WTC11 (cell line): ENCODE results near the gene ZFYVE19. TPM values are rescaled to one million over a fixed set of nuclear protein-coding genes. Genes with fewer than 3 reads are reported as not detected.

ENCODE experiments used
- ATAC-seq: fragments of 200-7000 bp; cut with Tn5 transposase; 2 replicates; pipeline ENCODE4 v1.10.0; 2021; ENCODE audit warnings: mild to moderate bottlenecking, moderate library complexity
- CTCF ChIA-PET: fragments of 300-600 bp; sonication (Branson Sonifier 250); formaldehyde crosslinking; loops from one replicate; lab custom pipeline; 2021; ENCODE audit warnings: antibody characterized with exemption; lab: Charles Lee
- POLR2A ChIA-PET: fragments of 350-600 bp; sonication (Branson Sonifier 250); formaldehyde crosslinking; loops from one replicate; lab custom pipeline; 2021; ENCODE audit warnings: antibody characterized with exemption; lab: Charles Lee
- DNase-seq: peaks from one replicate; pipeline ENCODE4 v3.0.0; 2021; ENCODE audit warnings: low spot score
- H3K27ac Mint-ChIP-seq: 2 replicates; pipeline ENCODE4 v1.8.0; 2021; ENCODE audit warnings: mixed read lengths
- H3K27me3 Mint-ChIP-seq: 2 replicates; pipeline ENCODE4 v1.8.0; 2021; ENCODE audit warnings: low read depth, mild to moderate bottlenecking, moderate library complexity, mixed read lengths
- H3K36me3 Mint-ChIP-seq: 2 replicates; pipeline ENCODE4 v1.8.0; 2021; ENCODE audit warnings: mixed read lengths
- H3K4me1 Mint-ChIP-seq: 2 replicates; pipeline ENCODE4 v1.8.0; 2022; ENCODE audit warnings: mixed read lengths
- H3K4me3 Mint-ChIP-seq: 2 replicates; pipeline ENCODE4 v1.8.0; 2021; ENCODE audit warnings: mild to moderate bottlenecking, moderate library complexity, mixed read lengths
- H3K9me3 Mint-ChIP-seq: 2 replicates; pipeline ENCODE4 v1.8.0; 2021; ENCODE audit warnings: mixed read lengths
- E2F1 ChIP-seq: sonication (generic); formaldehyde crosslinking; IDR thresholded peaks from 2 replicates; pipeline ENCODE4 v1.8.0; 2022; ENCODE audit warnings: mild to moderate bottlenecking, missing genetic modification reagents
- ELF4 ChIP-seq: sonication (generic); formaldehyde crosslinking; IDR thresholded peaks from 2 replicates; pipeline ENCODE4 v1.8.1; 2022; ENCODE audit warnings: low read depth, mild to moderate bottlenecking, moderate library complexity, missing genetic modification reagents
- EMX1 ChIP-seq: fragments of 250-450 bp; sonication (Bioruptor Pico); IDR thresholded peaks from 2 replicates; pipeline ENCODE4 v1.8.0; 2021; ENCODE audit warnings: mild to moderate bottlenecking
- ESRRA ChIP-seq: sonication (generic); formaldehyde crosslinking; IDR thresholded peaks from 2 replicates; pipeline ENCODE4 v1.8.1; 2022; ENCODE audit warnings: mild to moderate bottlenecking, missing genetic modification reagents, borderline replicate concordance
- IRF2 ChIP-seq: sonication (generic); formaldehyde crosslinking; IDR thresholded peaks from 2 replicates; pipeline ENCODE4 v1.8.0; 2022; ENCODE audit warnings: low read depth, missing genetic modification reagents, borderline replicate concordance
- JAZF1 ChIP-seq: fragments of 250-450 bp; sonication (Bioruptor Pico); IDR thresholded peaks from 2 replicates; pipeline ENCODE4 v1.9.0; 2021; ENCODE audit warnings: moderate library complexity, mild to moderate bottlenecking, inconsistent platforms
- JUN ChIP-seq: sonication (generic); formaldehyde crosslinking; IDR thresholded peaks from 2 replicates; pipeline ENCODE4 v1.8.0; 2023; ENCODE audit warnings: mild to moderate bottlenecking, missing genetic modification reagents
- KAT7 ChIP-seq: sonication (generic); formaldehyde crosslinking; IDR thresholded peaks from 2 replicates; pipeline ENCODE4 v1.8.1; 2023; ENCODE audit warnings: missing genetic modification reagents, mild to moderate bottlenecking, borderline replicate concordance
- MYBL2 ChIP-seq: sonication (generic); formaldehyde crosslinking; IDR thresholded peaks from 2 replicates; pipeline ENCODE4 v1.8.1; 2023; ENCODE audit warnings: mild to moderate bottlenecking, moderate library complexity, missing genetic modification reagents
- NFATC4 ChIP-seq: fragments of 250-450 bp; sonication (Bioruptor Pico); IDR thresholded peaks from 2 replicates; pipeline ENCODE4 v1.9.0; 2021; ENCODE audit warnings: mild to moderate bottlenecking
- OVOL2 ChIP-seq: fragments of 250-450 bp; sonication (Bioruptor Pico); IDR thresholded peaks from 2 replicates; pipeline ENCODE4 v1.9.0; 2021; ENCODE audit warnings: mild to moderate bottlenecking, borderline replicate concordance
- SOX15 ChIP-seq: fragments of 250-450 bp; sonication (Bioruptor Pico); IDR thresholded peaks from 2 replicates; pipeline ENCODE4 v1.9.0; 2021; ENCODE audit warnings: mild to moderate bottlenecking
- SP1 ChIP-seq: sonication (generic); formaldehyde crosslinking; conservative IDR thresholded peaks from 2 replicates; pipeline ENCODE4 v1.8.1; 2022; ENCODE audit warnings: missing genetic modification reagents
- TP53 ChIP-seq: sonication (generic); formaldehyde crosslinking; IDR thresholded peaks from 2 replicates; pipeline ENCODE4 v1.8.1; 2023; ENCODE audit warnings: mild to moderate bottlenecking, missing genetic modification reagents
- ZNF317 ChIP-seq: sonication (generic); formaldehyde crosslinking; IDR thresholded peaks from 2 replicates; pipeline ENCODE4 v1.8.1; 2023; ENCODE audit warnings: low read depth, mild to moderate bottlenecking, moderate library complexity, missing genetic modification reagents, borderline replicate concordance
- ZNF396 ChIP-seq: fragments of 250-450 bp; sonication (Bioruptor Pico); IDR thresholded peaks from 2 replicates; pipeline ENCODE4 v1.8.0; 2021; ENCODE audit warnings: mild to moderate bottlenecking, moderate library complexity, borderline replicate concordance
- ZNF423 ChIP-seq: fragments of 250-450 bp; sonication (Bioruptor Pico); IDR thresholded peaks from 2 replicates; pipeline ENCODE4 v2.1.2; 2022; ENCODE audit warnings: mild to moderate bottlenecking, moderate library complexity
- total RNA-seq: library from RNA; stranded (reverse); gene quantifications from 3 replicates; pipeline ENCODE4 v1.2.3, GENCODE V29; 2021
- TF ChIP-seq, protein P1 (sequence below): sonication (generic); formaldehyde crosslinking; IDR thresholded peaks from 2 replicates; pipeline ENCODE4 v1.8.1; 2022; ENCODE audit warnings: mild to moderate bottlenecking, missing genetic modification reagents, moderate library complexity, borderline replicate concordance
- TF ChIP-seq, protein P2 (sequence below): sonication (generic); formaldehyde crosslinking; IDR thresholded peaks from 2 replicates; pipeline ENCODE4 v1.8.0; 2022; ENCODE audit warnings: mild to moderate bottlenecking, missing genetic modification reagents
- TF ChIP-seq, protein P3 (sequence below): sonication (generic); formaldehyde crosslinking; IDR thresholded peaks from 2 replicates; pipeline ENCODE4 v1.8.1; 2023; ENCODE audit warnings: mild to moderate bottlenecking, missing genetic modification reagents

The ZFYVE19 gene
- total RNA-seq, 1 experiment from 2014 or later = 18.9 TPM

DNA sequence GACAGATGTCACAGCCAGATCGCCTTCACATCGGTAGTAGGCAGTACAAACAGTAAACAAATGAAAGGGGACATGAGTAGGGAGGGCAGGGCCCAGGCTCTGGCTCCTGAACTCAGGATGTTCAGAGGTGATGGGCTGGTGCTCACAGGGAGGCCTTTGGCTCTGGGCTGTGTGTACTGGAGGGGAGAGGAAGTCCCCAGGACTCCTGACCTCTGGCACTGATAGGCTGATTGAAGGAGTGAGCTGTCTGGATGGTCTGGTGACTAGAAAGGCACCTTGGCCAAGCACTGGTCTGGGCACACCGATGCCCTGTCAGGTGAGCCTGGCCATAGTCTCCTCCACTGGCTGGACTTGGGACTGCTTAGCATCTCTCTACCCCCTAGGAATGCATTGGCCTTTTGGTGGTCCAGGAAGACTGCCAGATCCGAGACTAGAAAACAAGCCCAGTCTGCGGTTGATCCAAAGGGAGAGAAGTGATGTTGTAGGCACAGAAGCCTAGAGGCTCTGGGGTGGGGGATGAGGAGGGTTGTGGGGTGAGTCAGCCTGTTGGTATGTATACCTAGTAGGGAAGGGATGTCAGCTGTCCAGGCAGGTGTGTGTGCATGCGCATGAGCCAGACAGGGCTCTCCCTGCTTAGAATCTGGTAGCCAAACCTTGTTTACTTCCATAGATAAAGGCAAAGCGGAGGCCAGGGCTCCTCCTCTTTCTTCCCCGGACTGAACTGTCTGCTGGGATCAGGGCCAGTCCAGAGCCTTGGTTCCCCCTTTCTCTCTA, 38.8 kb downstream of the ZFYVE19 start:
- POLR2A ChIA-PET = interaction anchor here (0.5 to 2.6 kb wide), 4 partner anchors 28 to 49 kb away, joined by 4 to 15 read pairs (median 10); partner anchors contain the start of genes DNAJC17, RHOV, VPS18 and ZFYVE19
- peak overlapping the region; percentile 93 for H3K4me3 Mint-ChIP-seq
- H3K27me3 Mint-ChIP-seq = no peaks in the 10 kb centered on the region; the same call in 1 of the 2 replicates
- CTCF ChIA-PET = interaction anchor here (0.7 to 9.6 kb wide), 6 partner anchors 13 to 98 kb away, joined by 3 to 177 read pairs (median 16); partner anchors contain the start of gene VPS18
- peaks cover 18% of the 10 kb centered on the region for H3K36me3 Mint-ChIP-seq
- DNase-seq (peak; percentile 35), ATAC-seq (peak; percentile 9)
- H3K9me3 Mint-ChIP-seq = no peaks in the 10 kb centered on the region
- H3K27ac Mint-ChIP-seq = peak overlapping the region; percentile 93
- TF ChIP-seq, protein P1, sequence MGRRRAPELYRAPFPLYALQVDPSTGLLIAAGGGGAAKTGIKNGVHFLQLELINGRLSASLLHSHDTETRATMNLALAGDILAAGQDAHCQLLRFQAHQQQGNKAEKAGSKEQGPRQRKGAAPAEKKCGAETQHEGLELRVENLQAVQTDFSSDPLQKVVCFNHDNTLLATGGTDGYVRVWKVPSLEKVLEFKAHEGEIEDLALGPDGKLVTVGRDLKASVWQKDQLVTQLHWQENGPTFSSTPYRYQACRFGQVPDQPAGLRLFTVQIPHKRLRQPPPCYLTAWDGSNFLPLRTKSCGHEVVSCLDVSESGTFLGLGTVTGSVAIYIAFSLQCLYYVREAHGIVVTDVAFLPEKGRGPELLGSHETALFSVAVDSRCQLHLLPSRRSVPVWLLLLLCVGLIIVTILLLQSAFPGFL (CRISPR knock-in tag) = no peak
- TF ChIP-seq TP53 = no peak
- TF ChIP-seq OVOL2 = no peak
- peaks cover 41% of the 10 kb centered on the region for H3K4me1 Mint-ChIP-seq

- ATAC-seq (no peak), DNase-seq (no peak)
- Mint-ChIP-seq H3K4me3 (peak overlapping the region; percentile 93), H3K36me3 (peaks cover 26% of the 10 kb centered on the region), H3K9me3 (no peaks in the 10 kb centered on the region), H3K27ac (peak overlapping the region; percentile 32), H3K27me3 (no peaks in the 10 kb centered on the region; the same call in 1 of the 2 replicates), H3K4me1 (peaks cover 41% of the 10 kb centered on the region)
- CTCF ChIA-PET = interaction anchor here (0.6 to 9.6 kb wide), 11 partner anchors 9 to 100 kb away, joined by 3 to 177 read pairs (median 6); partner anchors contain the start of genes GCHFR, RHOV and VPS18
- POLR2A ChIA-PET = no interaction called here
- TF ChIP-seq, protein P1 (CRISPR knock-in tag) = no peak
- no peak for TF ChIP-seq ELF4 (CRISPR knock-in tag)
- TF ChIP-seq, protein P2, sequence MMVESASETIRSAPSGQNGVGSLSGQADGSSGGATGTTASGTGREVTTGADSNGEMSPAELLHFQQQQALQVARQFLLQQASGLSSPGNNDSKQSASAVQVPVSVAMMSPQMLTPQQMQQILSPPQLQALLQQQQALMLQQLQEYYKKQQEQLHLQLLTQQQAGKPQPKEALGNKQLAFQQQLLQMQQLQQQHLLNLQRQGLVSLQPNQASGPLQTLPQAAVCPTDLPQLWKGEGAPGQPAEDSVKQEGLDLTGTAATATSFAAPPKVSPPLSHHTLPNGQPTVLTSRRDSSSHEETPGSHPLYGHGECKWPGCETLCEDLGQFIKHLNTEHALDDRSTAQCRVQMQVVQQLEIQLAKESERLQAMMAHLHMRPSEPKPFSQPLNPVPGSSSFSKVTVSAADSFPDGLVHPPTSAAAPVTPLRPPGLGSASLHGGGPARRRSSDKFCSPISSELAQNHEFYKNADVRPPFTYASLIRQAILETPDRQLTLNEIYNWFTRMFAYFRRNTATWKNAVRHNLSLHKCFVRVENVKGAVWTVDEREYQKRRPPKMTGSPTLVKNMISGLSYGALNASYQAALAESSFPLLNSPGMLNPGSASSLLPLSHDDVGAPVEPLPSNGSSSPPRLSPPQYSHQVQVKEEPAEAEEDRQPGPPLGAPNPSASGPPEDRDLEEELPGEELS (CRISPR knock-in tag) = no peak
- TF ChIP-seq ZNF317 = no peak
- TF ChIP-seq IRF2 (CRISPR knock-in tag) = no peak
- TF ChIP-seq, protein P3, sequence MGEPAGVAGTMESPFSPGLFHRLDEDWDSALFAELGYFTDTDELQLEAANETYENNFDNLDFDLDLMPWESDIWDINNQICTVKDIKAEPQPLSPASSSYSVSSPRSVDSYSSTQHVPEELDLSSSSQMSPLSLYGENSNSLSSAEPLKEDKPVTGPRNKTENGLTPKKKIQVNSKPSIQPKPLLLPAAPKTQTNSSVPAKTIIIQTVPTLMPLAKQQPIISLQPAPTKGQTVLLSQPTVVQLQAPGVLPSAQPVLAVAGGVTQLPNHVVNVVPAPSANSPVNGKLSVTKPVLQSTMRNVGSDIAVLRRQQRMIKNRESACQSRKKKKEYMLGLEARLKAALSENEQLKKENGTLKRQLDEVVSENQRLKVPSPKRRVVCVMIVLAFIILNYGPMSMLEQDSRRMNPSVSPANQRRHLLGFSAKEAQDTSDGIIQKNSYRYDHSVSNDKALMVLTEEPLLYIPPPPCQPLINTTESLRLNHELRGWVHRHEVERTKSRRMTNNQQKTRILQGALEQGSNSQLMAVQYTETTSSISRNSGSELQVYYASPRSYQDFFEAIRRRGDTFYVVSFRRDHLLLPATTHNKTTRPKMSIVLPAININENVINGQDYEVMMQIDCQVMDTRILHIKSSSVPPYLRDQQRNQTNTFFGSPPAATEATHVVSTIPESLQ (CRISPR knock-in tag) = no peak
- TF ChIP-seq JUN = no peak
- TF ChIP-seq SP1 (CRISPR knock-in tag) = no peak
- no peak for TF ChIP-seq ZNF423
- TF ChIP-seq SOX15 (CRISPR knock-in tag) = no peak
- TF ChIP-seq NFATC4 (CRISPR knock-in tag) = no peak
- TF ChIP-seq ZNF396 (CRISPR knock-in tag) = no peak
- TF ChIP-seq JAZF1 (CRISPR knock-in tag) = no peak
- no peak for TF ChIP-seq ESRRA (CRISPR knock-in tag)
- no peak for TF ChIP-seq KAT7
- no peak for TF ChIP-seq EMX1 (CRISPR knock-in tag)
- TF ChIP-seq E2F1 (CRISPR knock-in tag) = no peak
- TF ChIP-seq MYBL2 (CRISPR knock-in tag) = no peak
These were observed 39.9 kb downstream of the ZFYVE19 start for GRCh38 chr15:40846841-40847222.
